Right cardiac atrium (tissue), 5 donors: ENCODE results near the gene WDR20. TPM values are rescaled to one million over a fixed set of nuclear protein-coding genes. Genes with fewer than 3 reads are reported as not detected.
A peak's percentile ranks its signal among the peaks of the same experiment; 100 is the strongest.

ENCODE experiments used
- ATAC-seq, 2 donors: fragments of 200-7000 bp; cut with Tn5 transposase; one replicate each; pipeline versions ENCODE4 v1.8.0 to v1.9.1; 2020; ENCODE audit warnings: moderate library complexity in 2 of 2, mild to moderate bottlenecking in 1 of 2
- DNase-seq, 3 donors: peaks; one replicate each; pipeline ENCODE4 v3.0.0-alpha.2; 2020
- H3K27ac ChIP-seq: one replicate; pipeline ENCODE4 v1.5.1; 2013; ENCODE audit warnings: mild to moderate bottlenecking, low read length, control low read depth, moderate library complexity
- H3K27me3 ChIP-seq: one replicate; pipeline ENCODE4 v1.6.1; 2013; ENCODE audit not compliant: control insufficient read depth, insufficient read depth
- H3K4me1 ChIP-seq: one replicate; pipeline ENCODE4 v1.6.1; 2013; ENCODE audit warnings: low read length; ENCODE audit not compliant: control insufficient read depth, insufficient read depth
- H3K4me3 ChIP-seq: one replicate; pipeline ENCODE4 v1.5.1; 2013; ENCODE audit warnings: low read length, control low read depth
- H3K9me3 ChIP-seq: one replicate; pipeline ENCODE4 v1.6.1; 2013; ENCODE audit warnings: low read length; ENCODE audit not compliant: control insufficient read depth
- WGBS: extraction: QIAGEN DNeasy Blood & Tissue Kit; methylation state at CpG from one replicate; pipeline ENCODE4 v1.1.7; 2013; 5-methylcytosine and 5-hydroxymethylcytosine counted together
- intact Hi-C, 4 donors: fragments of 100-400 bp; cut with DNase I; formaldehyde crosslinking; loops; one replicate each; pipeline versions ENCODE4 v1.11.0 to v1.14.0; 2022 to 2023
- polyA plus RNA-seq: library from polyadenylated mRNA; stranded (reverse); fragments of 200-250 nt; gene quantifications from one replicate; pipeline ENCODE4 v1.2.3, GENCODE V29; 2013
- total RNA-seq, 4 donors: library from RNA; stranded (reverse); fragmentation: NEBNext Ultra II Directional; extraction: Animal tissue kit (Norgen Biotek cat#: 25700); gene quantifications; one replicate each; pipeline ENCODE4 v1.2.1, GENCODE V29; 2021
- donor health status: healthy with polysubstance abuse.
- donor health status: DM: no; HTN: yes; CAD: no.
- donor health status: DM: no; HTN: no; CAD: no.
- donor health status: DM: no; HTN: yes; CAD: no; lungs with severe emphysema.
- donor health status: DM: yes; HTN: yes; CAD: no.

WDR20 gene
- total and polyA plus RNA-seq, 5 donors = 13.2 to 27.3 (median 22.0) TPM

GRCh38 chr14:102200690-102201352, 61.1 kb downstream of the WDR20 start:
- peaks cover 7% of the 10 kb centered on the region for H3K4me1 ChIP-seq
- intact Hi-C loops = no loop called here
- H3K27ac ChIP-seq = no peak overlapping the region
- peak in 1 of 2 donors; percentile 31 for ATAC-seq
- DNase-seq = no peak
- 63% methylated on average over 9 of the region's 9 CpGs for WGBS
- H3K27me3 ChIP-seq = no peaks in the 10 kb centered on the region
- no peak overlapping the region for H3K4me3 ChIP-seq
- H3K9me3 ChIP-seq = no peaks in the 10 kb centered on the region

- Histone ChIP-seq H3K4me3 (no peak overlapping the region), H3K4me1 (peaks cover 7% of the 10 kb centered on the region), H3K27me3 (no peaks in the 10 kb centered on the region), H3K27ac (no peak overlapping the region), H3K9me3 (no peaks in the 10 kb centered on the region)
- intact Hi-C loops = no loop called here
- 88% methylated on average over 9 of the region's 9 CpGs for WGBS
- ATAC-seq (no peak), DNase-seq (no peak)
Measured at GRCh38 chr14:102201353-102201738, 61.6 kb downstream of the WDR20 start.

- DNase-seq = no peak
- Histone ChIP-seq H3K9me3 (no peaks in the 10 kb centered on the region), H3K4me3 (no peak overlapping the region), H3K27me3 (no peaks in the 10 kb centered on the region), H3K27ac (no peak overlapping the region), H3K4me1 (peaks cover 5% of the 10 kb centered on the region)
- ATAC-seq = peak in 1 of 2 donors; percentile 15
- intact Hi-C loops = no loop called here
- 88% methylated on average over 4 of the region's 4 CpGs for WGBS
Measured at GRCh38 chr14:102201776-102202175, 62.1 kb downstream of the WDR20 start.

GRCh38 chr14:102202944-102203343, 63.2 kb downstream of the WDR20 start:
- H3K27me3 ChIP-seq = no peaks in the 10 kb centered on the region
- intact Hi-C loops = no loop called here
- peaks cover 5% of the 10 kb centered on the region for H3K4me1 ChIP-seq
- no peaks in the 10 kb centered on the region for H3K9me3 ChIP-seq
- H3K27ac ChIP-seq = no peak overlapping the region
- no peak overlapping the region for H3K4me3 ChIP-seq
- 90% methylated on average over 3 of the region's 3 CpGs for WGBS
- ATAC-seq = no peak
- DNase-seq = no peak

- Histone ChIP-seq H3K4me3 (no peak overlapping the region), H3K27ac (no peak overlapping the region), H3K27me3 (no peaks in the 10 kb centered on the region), H3K9me3 (no peaks in the 10 kb centered on the region), H3K4me1 (peaks cover 5% of the 10 kb centered on the region)
- intact Hi-C loops = no loop called here
- no peak for ATAC-seq
- DNase-seq = no peak
- 65% methylated on average over 6 of the region's 6 CpGs for WGBS
Measured at GRCh38 chr14:102203382-102203781, 63.7 kb downstream of the WDR20 start.

- intact Hi-C loops = no loop called here
- no peak overlapping the region for H3K27ac ChIP-seq
- H3K27me3 ChIP-seq = no peaks in the 10 kb centered on the region
- WGBS = 77% methylated on average over 5 of the region's 5 CpGs
- ATAC-seq (no peak), DNase-seq (no peak)
- no peak overlapping the region for H3K4me3 ChIP-seq
- H3K4me1 ChIP-seq = peaks cover 3% of the 10 kb centered on the region
- H3K9me3 ChIP-seq = no peaks in the 10 kb centered on the region
Measured at GRCh38 chr14:102205560-102205959, 65.9 kb downstream of the WDR20 start.

- no peaks in the 10 kb centered on the region for H3K9me3 ChIP-seq
Measured at GRCh38 chr14:102206918-102207317, 67.2 kb downstream of the WDR20 start.

GRCh38 chr14:102207831-102208365, 68.2 kb downstream of the WDR20 start:
- Histone ChIP-seq H3K9me3 (no peaks in the 10 kb centered on the region), H3K27me3 (no peaks in the 10 kb centered on the region), H3K4me1 (peaks cover 3% of the 10 kb centered on the region), H3K27ac (no peak overlapping the region), H3K4me3 (no peak overlapping the region)
- ATAC-seq = no peak
- intact Hi-C loops = no loop called here
- no peak for DNase-seq
- WGBS = 93% methylated on average over 13 of the region's 13 CpGs

More at GRCh38 chr14:102206918-102207317, 67.2 kb downstream of the WDR20 start:
- ATAC-seq (no peak), DNase-seq (no peak)
- H3K4me1 ChIP-seq = peaks cover 3% of the 10 kb centered on the region
- WGBS = 85% methylated on average over 8 of the region's 8 CpGs
- intact Hi-C loops = no loop called here
- no peak overlapping the region for H3K4me3 ChIP-seq
- H3K27me3 ChIP-seq = no peaks in the 10 kb centered on the region
- no peak overlapping the region for H3K27ac ChIP-seq

- H3K27me3 ChIP-seq = no peaks in the 10 kb centered on the region
- H3K27ac ChIP-seq = no peak overlapping the region
- no peaks in the 10 kb centered on the region for H3K9me3 ChIP-seq
- intact Hi-C loops = no loop called here
- WGBS = 89% methylated on average over 17 of the region's 17 CpGs
- no peaks in the 10 kb centered on the region for H3K4me1 ChIP-seq
- DNase-seq (no peak), ATAC-seq (peak in 1 of 2 donors; percentile 5)
- H3K4me3 ChIP-seq = no peak overlapping the region
Measured at GRCh38 chr14:102208741-102209140, 69.0 kb downstream of the WDR20 start.

GRCh38 chr14:102209224-102209966, 69.7 kb downstream of the WDR20 start:
- no peaks in the 10 kb centered on the region for H3K27me3 ChIP-seq
- H3K27ac ChIP-seq = no peak overlapping the region
- H3K4me3 ChIP-seq = no peak overlapping the region
- H3K4me1 ChIP-seq = no peaks in the 10 kb centered on the region
- intact Hi-C loops = no loop called here
- DNase-seq (peak in 1 of 3 donors; percentile 63), ATAC-seq (peak; percentile 60 to 65)
- no peaks in the 10 kb centered on the region for H3K9me3 ChIP-seq
- 64% methylated on average over 19 of the region's 19 CpGs for WGBS

GRCh38 chr14:102210421-102211042, 70.8 kb downstream of the WDR20 start:
- no peak overlapping the region for H3K4me3 ChIP-seq
- no peak overlapping the region for H3K27ac ChIP-seq
- H3K27me3 ChIP-seq = no peaks in the 10 kb centered on the region
- ATAC-seq (no peak), DNase-seq (peak in 1 of 3 donors; percentile 49)
- intact Hi-C loops = no loop called here
- no peaks in the 10 kb centered on the region for H3K9me3 ChIP-seq
- 83% methylated on average over 25 of the region's 25 CpGs for WGBS
- H3K4me1 ChIP-seq = no peaks in the 10 kb centered on the region
